Neural cell (in vitro differentiated cells): ENCODE data around the gene SPI1. TPM values are rescaled to one million over a fixed set of nuclear protein-coding genes. Genes with fewer than 3 reads are reported as not detected.
"Not testable (repeated sequence)": the region's sequence is repeated elsewhere in the genome, so short reads cannot be mapped to it uniquely, and the experiment has no call there.

Source experiments
- H2AFZ ChIP-seq: fragments of 200-600, 300-800 bp; sonication (generic), shearing (Covaris generic); 2 replicates; pipeline ENCODE4 v1.6.0; 2014; ENCODE audit warnings: low read depth, mild to moderate bottlenecking, antibody characterized with exemption, low read length, moderate library complexity
- H3F3A ChIP-seq: fragments of 200-600 bp; shearing (Covaris generic); 2 replicates; pipeline ENCODE4 v1.6.1; 2016; ENCODE audit warnings: mild to moderate bottlenecking, moderate library complexity, mixed read lengths, antibody characterized with exemption, low read length; ENCODE audit not compliant: insufficient read depth, poor library complexity, severe bottlenecking
- H3K27ac ChIP-seq: fragments of 200-600, 300-800 bp; sonication (generic), shearing (Covaris generic); 2 replicates; pipeline ENCODE4 v1.5.1; 2014; ENCODE audit warnings: mild to moderate bottlenecking, low read length, moderate library complexity
- H3K27me3 ChIP-seq: fragments of 300-800, 200-600 bp; sonication (generic), shearing (Covaris generic); 2 replicates; pipeline ENCODE4 v1.6.0; 2014; ENCODE audit warnings: mild to moderate bottlenecking, low read depth, low read length, moderate library complexity; ENCODE audit not compliant: insufficient read depth
- H3K36me3 ChIP-seq: fragments of 300-800, 200-600 bp; sonication (generic), shearing (Covaris generic); 2 replicates; pipeline ENCODE4 v1.5.1; 2014; ENCODE audit warnings: mild to moderate bottlenecking, antibody characterized with exemption, low read length, moderate library complexity; ENCODE audit not compliant: insufficient read depth
- H3K4me2 ChIP-seq: fragments of 300-800, 200-600 bp; sonication (generic), shearing (Covaris generic); 2 replicates; pipeline ENCODE4 v1.6.0; 2014; ENCODE audit warnings: mild to moderate bottlenecking, low read length
- H3K4me3 ChIP-seq: fragments of 300-800, 200-600 bp; sonication (generic), shearing (Covaris generic); 2 replicates; pipeline ENCODE4 v1.5.1; 2014; ENCODE audit warnings: mild to moderate bottlenecking, low read length, moderate library complexity
- H3K79me2 ChIP-seq: fragments of 200-600 bp; shearing (Covaris generic); replicated peaks from 2 replicates; pipeline ENCODE4 v1.6.0; 2014; ENCODE audit warnings: mild to moderate bottlenecking, low read length, moderate library complexity; ENCODE audit not compliant: insufficient read depth
- H3K9ac ChIP-seq: fragments of 300-800, 200-600 bp; sonication (generic), shearing (Covaris generic); 2 replicates; pipeline ENCODE4 v1.6.1; 2016; ENCODE audit warnings: mild to moderate bottlenecking, low read length, mixed read lengths
- H3K9me2 ChIP-seq: fragments of 200-600 bp; shearing (Covaris generic); 2 replicates; pipeline ENCODE4 v1.6.1; 2016; ENCODE audit warnings: mild to moderate bottlenecking, low read length, mixed read lengths; ENCODE audit not compliant: insufficient read depth
- H3K9me3 ChIP-seq: fragments of 200-600, 300-800 bp; sonication (generic), shearing (Covaris generic); 2 replicates; pipeline ENCODE4 v1.6.1; 2016; ENCODE audit warnings: mild to moderate bottlenecking, mixed run types, low read length, moderate library complexity, mixed read lengths
- H4K20me1 ChIP-seq: fragments of 200-600 bp; shearing (Covaris generic); 2 replicates; pipeline ENCODE4 v1.6.1; 2016; ENCODE audit warnings: mild to moderate bottlenecking, mixed run types; ENCODE audit not compliant: insufficient read depth
- EP300 ChIP-seq: fragments of 450-650 bp; conservative IDR thresholded peaks from 2 replicates; pipeline ENCODE4 v1.6.1; 2014; ENCODE audit warnings: antibody characterized with exemption, mild to moderate bottlenecking, moderate library complexity; ENCODE audit not compliant: poor library complexity, severe bottlenecking
- EZH2 ChIP-seq: fragments of 200-600, 300-800 bp; shearing (Covaris generic), sonication (generic); IDR thresholded peaks from 2 replicates; pipeline ENCODE4 v1.6.1; 2014; ENCODE audit warnings: antibody characterized with exemption, low read length, borderline replicate concordance, mild to moderate bottlenecking; ENCODE audit not compliant: insufficient read depth, poor library complexity, severe bottlenecking
- MXI1 ChIP-seq: fragments of 450-650 bp; conservative IDR thresholded peaks from 2 replicates; pipeline ENCODE4 v1.6.1; 2014; ENCODE audit warnings: antibody characterized with exemption, mild to moderate bottlenecking; ENCODE audit not compliant: poor library complexity, severe bottlenecking
- POLR2AphosphoS5 ChIP-seq: IDR thresholded peaks from 2 replicates; pipeline ENCODE4 v1.6.1; 2012
- RAD21 ChIP-seq: fragments of 450-650 bp; conservative IDR thresholded peaks from 2 replicates; pipeline ENCODE4 v1.6.1; 2014; ENCODE audit warnings: antibody characterized with exemption, mild to moderate bottlenecking, moderate library complexity
- SMC3 ChIP-seq: fragments of 450-650 bp; conservative IDR thresholded peaks from 2 replicates; pipeline ENCODE4 v1.6.1; 2014; ENCODE audit warnings: antibody characterized with exemption, mild to moderate bottlenecking, moderate library complexity; ENCODE audit not compliant: poor library complexity
- TAF1 ChIP-seq: IDR thresholded peaks from 2 replicates; pipeline ENCODE4 v1.6.1; 2012; ENCODE audit warnings: low read depth
- polyA plus RNA-seq: library from polyadenylated mRNA; depleted of rRNA; stranded (reverse); fragments of >200 nt; gene quantifications from 2 replicates; pipeline ENCODE4 v1.2.3, GENCODE V29; 2014
- TF ChIP-seq, protein P1 (sequence below): fragments of 450-650 bp; IDR thresholded peaks from 2 replicates; pipeline ENCODE4 v1.5.1; 2014; ENCODE audit warnings: antibody characterized with exemption, mild to moderate bottlenecking, moderate library complexity; ENCODE audit not compliant: poor library complexity, severe bottlenecking
- TF ChIP-seq, protein P2 (sequence below): IDR thresholded peaks from 2 replicates; pipeline ENCODE4 v1.6.1; 2012; ENCODE audit warnings: borderline replicate concordance

The SPI1 gene
- polyA plus RNA-seq, 1 donor from 2014 or later: not detected

DNA sequence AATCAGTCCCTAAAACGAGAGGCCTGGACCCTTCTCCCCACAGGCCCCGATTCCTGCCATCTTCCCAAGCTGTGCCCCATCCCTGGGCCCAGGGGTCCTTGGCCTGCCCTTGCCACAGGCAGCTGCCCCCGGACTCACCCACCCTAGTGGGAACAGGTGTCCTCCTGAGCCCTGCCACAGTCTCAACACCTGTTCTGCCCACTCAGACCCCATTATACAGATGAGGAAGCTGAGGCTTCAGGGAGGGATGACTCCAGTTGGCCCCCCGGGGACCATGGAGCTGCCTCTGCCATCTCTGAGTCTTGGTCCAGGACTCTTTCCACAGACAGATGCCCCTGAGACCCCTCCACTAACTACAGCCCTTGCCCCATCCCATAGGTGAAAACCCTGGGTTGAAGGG, 41.8 kb downstream of the SPI1 start:
- TF ChIP-seq RAD21: no peak
- TF ChIP-seq EP300: no peak
- no peak for TF ChIP-seq MXI1
- TF ChIP-seq, protein P1, sequence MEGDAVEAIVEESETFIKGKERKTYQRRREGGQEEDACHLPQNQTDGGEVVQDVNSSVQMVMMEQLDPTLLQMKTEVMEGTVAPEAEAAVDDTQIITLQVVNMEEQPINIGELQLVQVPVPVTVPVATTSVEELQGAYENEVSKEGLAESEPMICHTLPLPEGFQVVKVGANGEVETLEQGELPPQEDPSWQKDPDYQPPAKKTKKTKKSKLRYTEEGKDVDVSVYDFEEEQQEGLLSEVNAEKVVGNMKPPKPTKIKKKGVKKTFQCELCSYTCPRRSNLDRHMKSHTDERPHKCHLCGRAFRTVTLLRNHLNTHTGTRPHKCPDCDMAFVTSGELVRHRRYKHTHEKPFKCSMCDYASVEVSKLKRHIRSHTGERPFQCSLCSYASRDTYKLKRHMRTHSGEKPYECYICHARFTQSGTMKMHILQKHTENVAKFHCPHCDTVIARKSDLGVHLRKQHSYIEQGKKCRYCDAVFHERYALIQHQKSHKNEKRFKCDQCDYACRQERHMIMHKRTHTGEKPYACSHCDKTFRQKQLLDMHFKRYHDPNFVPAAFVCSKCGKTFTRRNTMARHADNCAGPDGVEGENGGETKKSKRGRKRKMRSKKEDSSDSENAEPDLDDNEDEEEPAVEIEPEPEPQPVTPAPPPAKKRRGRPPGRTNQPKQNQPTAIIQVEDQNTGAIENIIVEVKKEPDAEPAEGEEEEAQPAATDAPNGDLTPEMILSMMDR: no peak
- TF ChIP-seq, protein P2, sequence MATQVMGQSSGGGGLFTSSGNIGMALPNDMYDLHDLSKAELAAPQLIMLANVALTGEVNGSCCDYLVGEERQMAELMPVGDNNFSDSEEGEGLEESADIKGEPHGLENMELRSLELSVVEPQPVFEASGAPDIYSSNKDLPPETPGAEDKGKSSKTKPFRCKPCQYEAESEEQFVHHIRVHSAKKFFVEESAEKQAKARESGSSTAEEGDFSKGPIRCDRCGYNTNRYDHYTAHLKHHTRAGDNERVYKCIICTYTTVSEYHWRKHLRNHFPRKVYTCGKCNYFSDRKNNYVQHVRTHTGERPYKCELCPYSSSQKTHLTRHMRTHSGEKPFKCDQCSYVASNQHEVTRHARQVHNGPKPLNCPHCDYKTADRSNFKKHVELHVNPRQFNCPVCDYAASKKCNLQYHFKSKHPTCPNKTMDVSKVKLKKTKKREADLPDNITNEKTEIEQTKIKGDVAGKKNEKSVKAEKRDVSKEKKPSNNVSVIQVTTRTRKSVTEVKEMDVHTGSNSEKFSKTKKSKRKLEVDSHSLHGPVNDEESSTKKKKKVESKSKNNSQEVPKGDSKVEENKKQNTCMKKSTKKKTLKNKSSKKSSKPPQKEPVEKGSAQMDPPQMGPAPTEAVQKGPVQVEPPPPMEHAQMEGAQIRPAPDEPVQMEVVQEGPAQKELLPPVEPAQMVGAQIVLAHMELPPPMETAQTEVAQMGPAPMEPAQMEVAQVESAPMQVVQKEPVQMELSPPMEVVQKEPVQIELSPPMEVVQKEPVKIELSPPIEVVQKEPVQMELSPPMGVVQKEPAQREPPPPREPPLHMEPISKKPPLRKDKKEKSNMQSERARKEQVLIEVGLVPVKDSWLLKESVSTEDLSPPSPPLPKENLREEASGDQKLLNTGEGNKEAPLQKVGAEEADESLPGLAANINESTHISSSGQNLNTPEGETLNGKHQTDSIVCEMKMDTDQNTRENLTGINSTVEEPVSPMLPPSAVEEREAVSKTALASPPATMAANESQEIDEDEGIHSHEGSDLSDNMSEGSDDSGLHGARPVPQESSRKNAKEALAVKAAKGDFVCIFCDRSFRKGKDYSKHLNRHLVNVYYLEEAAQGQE: no peak
- no peak for TF ChIP-seq SMC3

DNA sequence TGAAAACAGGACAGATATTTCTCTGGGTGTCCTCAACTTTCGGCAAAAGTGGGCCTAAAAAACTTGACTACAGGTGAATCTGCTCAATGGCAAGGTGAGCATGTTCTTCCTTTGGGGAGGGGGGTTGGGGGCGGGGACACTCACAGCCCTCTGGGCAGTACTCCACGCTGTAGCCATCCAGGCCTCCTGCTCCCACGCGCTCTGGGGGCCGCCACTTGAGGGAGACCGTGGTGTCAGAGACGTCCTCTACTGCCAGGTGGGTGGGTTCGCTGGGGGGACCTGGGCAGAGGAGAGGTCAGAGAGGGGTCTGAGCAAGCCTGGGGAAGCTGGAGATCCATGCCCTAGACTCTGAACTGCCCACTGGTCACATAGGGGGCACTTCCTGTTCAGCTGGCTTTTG, 42.6 kb downstream of the SPI1 start:
- no peak overlapping the region for H3K27ac ChIP-seq
- no peaks in the 10 kb centered on the region for H3K9me2 ChIP-seq
- H3K79me2 ChIP-seq: no peaks in the 10 kb centered on the region
- H3K4me3 ChIP-seq: no peak overlapping the region
- H3K36me3 ChIP-seq: no peaks in the 10 kb centered on the region
- no peak overlapping the region for H3K9ac ChIP-seq
- H3K27me3 ChIP-seq: no peaks in the 10 kb centered on the region
- H3K4me2 ChIP-seq: no peak overlapping the region
- no peaks in the 10 kb centered on the region for H3K9me3 ChIP-seq
- H2AFZ ChIP-seq: no peak overlapping the region
- no peaks in the 10 kb centered on the region for H4K20me1 ChIP-seq
- H3F3A ChIP-seq: no peaks in the 10 kb centered on the region
- TF ChIP-seq EP300 (no peak), MXI1 (no peak), EZH2 (no peak), POLR2AphosphoS5 (no peak), TAF1 (no peak), RAD21 (no peak), SMC3 (no peak)
- TF ChIP-seq, protein P2: no peak
- TF ChIP-seq, protein P1: no peak

More for the DNA sequence above, 41.8 kb downstream of the SPI1 start:
- H3K9me3 ChIP-seq: no peaks in the 10 kb centered on the region
- H3K9ac ChIP-seq: no peak overlapping the region
- no peak overlapping the region for H3K4me2 ChIP-seq
- no peak overlapping the region for H2AFZ ChIP-seq
- H3K9me2 ChIP-seq: no peaks in the 10 kb centered on the region
- H3K79me2 ChIP-seq: no peaks in the 10 kb centered on the region
- no peaks in the 10 kb centered on the region for H4K20me1 ChIP-seq
- H3K36me3 ChIP-seq: no peaks in the 10 kb centered on the region
- no peak overlapping the region for H3K4me3 ChIP-seq
- no peak overlapping the region for H3K27ac ChIP-seq
- no peaks in the 10 kb centered on the region for H3K27me3 ChIP-seq
- H3F3A ChIP-seq: no peaks in the 10 kb centered on the region

DNA sequence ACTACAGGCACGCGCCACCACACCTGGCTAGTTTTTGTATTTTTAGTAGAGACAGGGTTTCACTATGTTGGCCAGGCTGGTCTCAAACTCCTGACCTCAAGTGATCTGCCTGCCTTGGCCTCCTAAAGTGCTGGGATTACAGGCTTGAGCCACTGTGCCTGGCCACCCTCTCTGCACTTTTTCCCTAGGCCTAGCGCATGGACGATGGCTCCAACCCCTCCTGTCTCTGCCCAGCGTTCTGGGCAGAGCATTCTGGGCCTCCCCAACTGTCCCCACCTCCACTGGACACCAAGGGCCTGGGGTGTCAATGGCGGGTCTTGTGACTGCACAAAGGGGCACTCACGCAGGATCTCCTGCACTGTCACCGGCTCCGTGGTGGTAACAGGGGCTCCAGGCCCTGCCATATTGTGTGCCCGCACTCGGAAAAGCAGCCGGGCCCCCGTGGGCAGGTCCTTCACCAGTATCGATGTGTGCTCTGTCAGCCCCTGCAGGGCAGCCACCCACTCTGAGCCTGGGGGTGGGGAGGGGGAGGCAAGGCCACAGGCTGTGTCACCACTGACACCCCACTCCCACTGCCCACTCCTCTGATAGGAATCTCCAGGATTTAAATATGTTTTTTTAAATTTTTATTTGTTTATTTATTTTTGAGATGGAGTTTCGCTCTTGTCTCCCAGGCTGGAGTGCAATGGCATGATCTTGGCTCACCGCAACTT, 43.5 kb downstream of the SPI1 start:
- H3K4me2 ChIP-seq, H3K9me3 ChIP-seq, H3K9me2 ChIP-seq, H3K9ac ChIP-seq, H3K27me3 ChIP-seq, H3K4me3 ChIP-seq, H3K27ac ChIP-seq, H3F3A ChIP-seq, H2AFZ ChIP-seq, H3K36me3 ChIP-seq, H3K79me2 ChIP-seq, H4K20me1 ChIP-seq: not testable (repeated sequence)
